HG02798 (cell line): Measurements from ENCODE around the gene ZNF182.
"Not testable (repeated sequence)": the region's sequence is repeated elsewhere in the genome, so short reads cannot be mapped to it uniquely, and the experiment has no call there.

Experiments
- ATAC-seq: cut with Tn5 transposase; IDR thresholded peaks from one replicate; pipeline ENCODE4 v1.9.1; 2021; ENCODE audit warnings: mild to moderate bottlenecking; ENCODE audit not compliant: unreplicated experiment, poor library complexity

Gene ZNF182

DNA sequence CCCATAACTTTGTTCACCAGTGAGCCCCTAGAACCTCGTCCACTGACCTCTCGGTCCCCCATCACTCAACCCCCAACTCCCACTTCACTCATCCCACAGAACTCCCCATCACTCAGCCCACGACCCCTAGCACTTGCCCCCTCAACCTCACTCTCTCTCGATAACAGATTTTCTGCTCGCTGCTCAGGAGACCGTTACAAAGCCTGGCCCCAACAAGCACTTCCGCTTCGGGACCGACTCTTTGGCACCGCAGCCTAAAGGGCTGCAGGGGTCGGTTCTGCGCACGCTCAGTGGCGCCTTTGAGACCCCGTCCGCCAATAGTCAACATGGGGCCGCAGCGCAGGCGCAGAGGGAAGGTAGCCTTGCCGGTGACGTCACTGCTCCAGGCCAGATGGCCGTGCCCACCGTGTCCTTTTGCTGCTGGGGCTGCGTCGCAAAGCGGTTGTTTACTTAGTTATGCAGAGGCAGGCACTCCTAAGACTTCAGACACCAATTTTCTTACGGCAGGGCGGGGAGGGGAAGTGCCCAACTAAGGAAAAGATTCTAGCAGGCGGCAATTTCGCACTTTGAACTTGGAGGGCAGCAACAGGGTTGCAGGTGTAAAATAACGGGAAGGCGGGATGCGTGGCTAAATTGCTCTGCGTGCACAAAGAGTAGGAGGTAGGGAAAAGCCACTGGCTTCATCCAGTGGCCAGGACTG, at the start of gene ZNF182:
TSS of gene ZNF182 (minus strand) at position 232 of the 700 bp plus-strand sequence. CDS start 1,380 bp downstream, outside the sequence.
- peak; percentile 98 for ATAC-seq

DNA sequence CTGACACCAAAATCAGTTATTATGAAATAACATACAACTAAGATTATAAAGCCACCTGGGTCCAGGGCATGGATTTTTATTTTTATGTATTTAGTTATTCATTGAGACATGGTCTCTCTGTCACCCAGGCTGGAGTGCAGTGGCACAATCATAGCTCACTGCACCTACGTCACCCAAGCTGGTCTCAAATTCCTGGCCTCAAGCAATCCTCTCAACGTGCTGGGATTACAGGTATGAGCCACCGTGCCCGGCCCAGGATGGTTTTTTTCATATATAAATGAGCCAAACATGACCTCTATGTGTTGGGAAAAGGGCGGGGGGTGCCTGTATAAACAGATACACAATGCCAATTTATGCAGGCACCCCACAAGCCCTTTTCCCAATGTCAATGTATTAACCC, 43.1 kb upstream of the ZNF182 start:
- no peak for ATAC-seq

DNA sequence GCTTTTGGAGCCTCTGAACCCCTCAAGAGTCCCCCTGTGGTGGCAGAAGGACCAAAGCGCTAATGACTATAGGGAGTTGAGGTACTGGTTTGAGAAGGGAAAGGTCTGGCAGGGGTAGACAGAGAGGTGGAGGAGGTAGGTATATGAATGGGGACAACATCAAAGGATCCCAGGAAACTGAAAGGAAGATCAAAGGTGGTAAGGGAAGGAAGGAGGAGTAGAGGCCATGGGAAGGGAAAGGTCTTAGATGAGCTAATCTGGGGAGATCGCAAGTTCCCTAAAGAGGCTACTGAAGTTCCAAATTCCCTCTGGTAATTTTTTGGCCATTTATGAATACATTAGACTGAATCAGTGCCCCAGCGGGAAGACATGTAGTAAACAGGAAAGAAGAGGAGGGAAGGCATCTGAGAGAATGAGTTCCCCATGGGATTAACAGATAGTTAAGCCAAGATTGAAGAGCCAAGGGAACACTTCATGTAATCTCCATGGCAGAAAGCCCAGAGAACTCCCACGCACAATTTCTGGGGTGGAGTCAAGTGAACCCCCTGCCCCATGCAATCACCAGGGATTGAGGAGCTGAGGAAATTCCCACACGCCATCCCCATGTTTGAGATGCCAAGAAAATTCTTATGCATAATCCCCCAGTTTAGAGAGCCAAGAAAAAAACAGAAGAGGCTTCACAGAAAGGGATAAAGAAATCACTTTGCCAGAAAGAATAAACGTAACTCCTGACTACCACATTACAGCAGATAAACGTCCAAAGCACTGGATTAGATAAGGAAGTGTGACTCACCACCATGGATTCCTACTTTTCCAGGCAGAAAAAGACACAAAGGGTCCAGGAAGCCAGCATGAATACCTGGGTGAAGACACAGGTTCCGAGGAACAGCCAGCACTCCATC, 41.9 kb upstream of the ZNF182 start:
- no peak for ATAC-seq

DNA sequence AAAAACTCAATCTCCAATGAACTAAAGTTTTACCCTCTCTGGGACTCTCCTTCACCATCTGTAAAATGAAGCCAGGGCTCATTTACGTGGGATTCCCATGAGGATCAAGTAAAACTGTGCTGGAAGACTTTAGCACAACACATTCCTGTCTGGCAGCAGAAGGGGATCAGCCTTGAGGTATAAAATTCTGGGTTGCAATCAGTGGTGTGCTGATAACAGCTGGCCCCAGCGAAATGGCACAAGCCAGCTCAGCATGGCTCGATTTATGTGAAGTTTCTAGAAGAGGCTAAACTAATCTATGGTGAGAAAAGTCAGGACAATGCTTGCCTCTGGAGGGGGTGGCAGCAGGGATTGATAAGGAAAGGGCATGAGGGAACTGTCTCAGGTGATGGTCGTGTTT, 39.3 kb upstream of the ZNF182 start:
- no peak for ATAC-seq

DNA sequence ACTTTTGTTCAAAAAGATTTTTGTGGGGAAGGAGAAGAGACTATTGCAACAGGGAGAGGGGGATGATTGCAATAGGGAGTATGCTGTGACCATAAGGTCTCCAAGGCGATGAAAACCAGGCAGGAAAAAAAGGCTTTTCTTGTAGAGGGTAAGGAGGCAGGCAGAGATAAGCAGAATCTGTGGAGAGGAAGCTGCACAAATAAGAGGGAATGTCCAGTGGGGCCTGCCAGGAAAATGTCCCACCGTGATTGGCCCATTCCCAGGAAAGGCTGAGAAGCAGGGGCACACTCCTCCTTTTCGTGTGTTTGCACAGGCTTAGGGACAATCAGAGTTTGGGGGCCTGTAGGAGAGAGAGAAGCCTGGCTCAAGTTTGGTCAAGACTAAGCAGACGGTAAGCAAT, 32.1 kb upstream of the ZNF182 start:
- no peak for ATAC-seq

DNA sequence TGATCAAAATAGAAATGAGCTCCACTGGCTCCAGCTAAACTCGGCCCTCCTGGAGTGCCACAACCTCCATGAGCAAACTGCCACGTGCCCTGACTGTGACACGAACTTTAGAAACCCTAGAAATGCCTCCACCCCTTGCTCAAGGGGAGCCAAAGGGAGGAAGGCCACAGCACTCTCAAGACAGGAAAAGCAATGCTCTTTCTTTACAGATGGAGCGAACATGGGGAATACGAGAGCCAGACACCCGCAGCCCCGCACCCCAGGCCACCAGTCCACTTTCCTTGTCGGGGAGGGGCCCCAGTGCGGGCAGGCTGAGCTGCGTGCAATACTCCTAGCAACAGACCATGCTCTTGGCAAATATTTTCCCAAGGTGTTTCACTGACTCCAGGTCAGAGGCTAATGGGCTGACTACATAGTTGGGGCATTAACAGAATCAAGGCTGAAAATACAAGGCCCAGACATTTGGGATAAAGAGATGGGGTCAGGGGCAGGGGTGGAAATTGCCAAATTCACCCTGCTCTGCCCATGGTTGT, 26.9 kb upstream of the ZNF182 start:
- ATAC-seq = not testable (repeated sequence)

DNA sequence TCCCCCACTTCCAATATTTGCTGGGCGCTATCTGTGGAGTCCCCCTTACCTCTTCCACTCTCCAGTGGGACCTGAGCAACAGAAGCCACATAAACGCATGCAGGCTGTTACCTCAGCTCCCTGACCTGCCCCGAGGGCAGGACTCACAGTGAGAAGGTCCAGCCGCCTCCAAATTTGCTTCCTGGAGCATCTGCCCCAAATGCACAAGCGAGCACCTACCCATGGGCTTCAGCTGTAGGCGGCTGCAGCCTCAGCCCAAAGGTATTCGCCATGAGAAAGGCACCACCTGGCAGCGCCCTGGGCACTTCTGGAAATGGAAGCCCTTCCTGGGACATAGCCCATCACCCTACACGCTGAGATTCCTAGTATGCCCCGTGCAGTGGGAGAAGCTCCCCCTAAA, 26.4 kb upstream of the ZNF182 start:
- no peak for ATAC-seq

DNA sequence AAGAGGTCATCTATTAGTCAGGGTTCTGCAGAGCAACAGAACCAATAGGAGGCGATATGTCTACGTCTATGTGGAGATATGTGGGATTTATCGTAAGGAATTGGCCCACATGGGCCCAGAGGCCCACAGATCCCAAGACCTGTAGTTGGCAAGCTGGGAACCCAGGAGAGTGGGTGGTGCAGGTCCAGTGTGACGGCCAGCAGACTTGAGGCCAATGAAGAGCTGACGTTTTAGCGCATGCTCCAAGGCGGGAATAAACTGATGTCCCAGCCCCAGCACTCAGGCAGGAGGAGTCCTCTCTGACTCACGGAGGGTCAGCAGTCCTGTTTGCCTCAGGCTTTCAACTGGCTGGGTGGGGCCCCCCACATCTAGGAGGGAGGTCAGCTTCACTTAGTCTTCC, 24.3 kb upstream of the ZNF182 start:
- ATAC-seq = no peak

DNA sequence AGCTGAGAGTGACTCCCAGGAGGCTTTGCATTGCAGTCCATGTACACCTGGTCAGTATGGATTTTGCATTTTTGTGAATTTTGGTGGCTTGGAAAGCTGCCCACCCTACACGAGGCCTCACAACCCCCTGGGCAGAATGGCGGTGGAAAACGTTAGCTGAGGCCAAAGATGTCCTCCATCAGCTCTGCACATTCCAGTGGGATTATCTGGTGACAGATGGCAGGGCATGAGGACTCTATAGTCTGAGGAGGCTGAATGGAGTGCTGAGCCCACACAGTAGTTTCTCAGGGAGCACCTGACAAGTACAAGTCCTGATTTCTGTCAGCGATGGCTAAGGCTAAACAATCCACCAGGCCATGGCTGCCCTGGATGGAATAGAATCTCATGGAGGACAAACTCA, 23.8 kb upstream of the ZNF182 start:
- not testable (repeated sequence) for ATAC-seq

DNA sequence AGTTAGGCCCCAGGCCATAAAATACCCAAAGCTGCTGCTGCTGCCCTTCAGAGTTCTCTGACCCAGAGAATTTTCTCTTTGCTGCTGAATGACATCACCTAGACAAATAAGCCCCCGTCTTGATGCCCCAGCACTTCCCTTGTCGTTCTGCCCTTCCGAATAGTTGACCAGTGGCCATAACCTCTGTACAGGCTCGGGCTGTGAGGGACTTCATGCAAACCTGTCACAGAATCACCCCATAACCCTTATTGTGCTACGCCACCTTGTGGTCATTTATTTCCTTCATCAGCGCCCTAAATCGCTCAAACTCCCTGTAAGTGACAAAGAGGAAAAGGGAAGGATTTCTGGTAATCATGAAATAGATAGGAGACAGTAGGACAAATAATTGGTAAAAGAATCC, 21.8 kb upstream of the ZNF182 start:
- peak; percentile 46 for ATAC-seq

DNA sequence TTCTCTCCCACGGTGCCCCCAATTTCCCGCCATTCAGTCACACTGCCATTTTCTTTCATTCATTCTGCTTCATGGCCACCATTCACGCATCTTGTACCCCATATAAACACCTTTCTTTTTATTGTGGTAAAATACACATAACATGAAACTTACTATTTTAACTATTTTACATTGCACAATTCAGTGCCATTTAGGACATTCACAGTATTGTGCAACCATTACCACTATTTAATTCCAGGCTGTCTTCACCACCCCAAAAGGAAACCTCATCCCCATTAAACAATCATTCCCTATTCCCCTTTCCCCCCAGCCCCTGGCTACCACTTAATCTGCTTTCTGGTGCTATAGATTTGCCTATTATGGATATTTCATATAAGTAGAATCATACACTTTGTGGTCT, 18.9 kb upstream of the ZNF182 start:
- ATAC-seq = no peak

DNA sequence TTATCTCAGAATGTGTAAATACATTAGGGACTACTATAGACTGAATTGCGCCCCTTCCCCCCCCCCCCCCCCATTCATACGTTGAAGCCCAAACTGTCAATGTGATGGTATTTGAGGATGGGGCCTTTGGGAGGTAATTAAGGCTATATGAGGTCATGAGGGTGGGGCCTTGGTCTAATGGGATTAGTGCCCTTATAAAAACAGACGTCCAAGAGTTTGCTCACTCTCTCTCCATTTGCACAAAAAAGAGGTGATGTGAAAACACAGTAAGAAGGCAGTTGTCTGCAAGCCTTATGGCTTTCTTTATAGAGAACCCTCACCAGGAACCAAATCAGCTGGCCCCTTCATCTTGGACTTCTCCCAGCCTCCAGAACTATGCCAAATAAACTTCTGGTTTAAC, 18.3 kb upstream of the ZNF182 start:
- no peak for ATAC-seq

DNA sequence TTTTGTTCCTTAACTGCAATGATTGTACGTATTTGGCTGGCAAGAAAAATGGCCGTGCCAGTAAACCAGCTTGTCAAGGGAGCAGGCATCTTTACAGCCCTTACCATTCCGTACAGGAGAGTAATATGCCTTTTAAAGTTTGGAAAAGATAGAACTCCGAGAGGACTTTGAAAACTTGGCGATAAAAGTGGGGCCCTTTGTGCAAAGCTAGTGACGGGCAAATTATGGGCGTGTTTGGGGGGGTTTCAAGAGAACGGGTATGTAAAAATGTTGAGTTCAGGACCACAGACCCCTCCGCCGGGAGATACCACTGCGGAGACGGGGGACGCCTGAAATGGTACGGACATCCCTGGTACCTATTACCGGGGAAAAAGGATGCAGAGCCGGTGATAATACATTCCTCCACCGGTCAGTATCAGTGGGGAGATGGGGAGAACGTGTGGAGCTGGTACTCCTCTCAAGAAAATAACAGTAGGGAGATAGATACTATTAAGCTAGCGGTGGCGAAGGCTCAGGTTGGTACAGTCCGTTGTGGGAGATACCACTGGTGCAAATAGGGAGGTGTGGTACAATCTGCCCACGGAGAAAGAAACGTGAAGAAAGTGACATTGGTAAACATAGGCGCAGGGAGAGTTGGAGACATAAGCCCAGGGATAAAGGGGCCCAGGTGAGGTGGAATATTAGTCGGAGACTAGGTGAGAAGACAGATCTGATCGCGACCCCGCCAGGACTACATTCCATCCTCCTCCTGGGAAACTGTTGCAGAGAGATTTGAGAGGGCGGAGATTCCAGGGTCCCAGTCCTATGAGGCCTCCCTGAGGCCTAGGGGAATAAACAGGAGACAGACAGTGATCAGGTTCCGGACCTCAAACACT, 17.5 kb upstream of the ZNF182 start:
- peak; percentile 67 for ATAC-seq

DNA sequence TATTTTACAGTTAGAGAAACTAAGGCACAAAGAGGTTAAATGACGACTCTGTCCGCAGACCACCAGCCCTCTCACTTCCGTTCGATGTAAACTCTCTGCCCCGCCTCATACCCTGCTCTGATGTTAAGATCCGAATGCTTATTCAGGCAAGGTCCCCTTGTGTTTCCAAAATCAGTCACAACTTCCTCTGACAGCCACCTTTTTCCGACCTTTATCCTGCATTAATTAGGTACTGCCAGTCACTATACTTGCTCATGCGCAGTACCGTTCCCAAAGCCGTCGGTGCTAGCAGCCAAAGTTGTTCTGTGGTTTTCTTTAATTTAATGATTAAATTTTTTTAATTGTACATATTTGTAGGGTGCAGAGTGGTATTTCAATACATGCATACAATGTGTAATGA, 16.7 kb upstream of the ZNF182 start:
- not testable (repeated sequence) for ATAC-seq

DNA sequence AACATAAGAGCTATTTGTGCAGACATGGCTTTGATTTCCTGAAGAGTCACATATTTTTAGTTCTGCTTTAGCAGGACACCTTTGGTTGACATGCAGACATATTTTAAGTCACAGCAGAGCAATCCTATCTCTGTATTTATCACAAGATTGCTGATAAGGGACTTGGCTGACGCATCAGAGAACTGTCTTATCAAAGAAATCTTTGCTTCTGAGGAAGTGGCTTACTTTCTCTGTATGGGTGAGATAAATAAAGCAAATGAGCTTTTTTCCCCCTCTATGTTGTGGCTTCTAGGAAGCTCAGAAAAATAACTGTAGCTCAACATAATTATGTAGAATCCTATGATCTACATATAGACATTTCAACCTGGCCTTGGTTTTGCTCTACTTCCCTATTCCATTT, 16.1 kb upstream of the ZNF182 start:
- not testable (repeated sequence) for ATAC-seq

DNA sequence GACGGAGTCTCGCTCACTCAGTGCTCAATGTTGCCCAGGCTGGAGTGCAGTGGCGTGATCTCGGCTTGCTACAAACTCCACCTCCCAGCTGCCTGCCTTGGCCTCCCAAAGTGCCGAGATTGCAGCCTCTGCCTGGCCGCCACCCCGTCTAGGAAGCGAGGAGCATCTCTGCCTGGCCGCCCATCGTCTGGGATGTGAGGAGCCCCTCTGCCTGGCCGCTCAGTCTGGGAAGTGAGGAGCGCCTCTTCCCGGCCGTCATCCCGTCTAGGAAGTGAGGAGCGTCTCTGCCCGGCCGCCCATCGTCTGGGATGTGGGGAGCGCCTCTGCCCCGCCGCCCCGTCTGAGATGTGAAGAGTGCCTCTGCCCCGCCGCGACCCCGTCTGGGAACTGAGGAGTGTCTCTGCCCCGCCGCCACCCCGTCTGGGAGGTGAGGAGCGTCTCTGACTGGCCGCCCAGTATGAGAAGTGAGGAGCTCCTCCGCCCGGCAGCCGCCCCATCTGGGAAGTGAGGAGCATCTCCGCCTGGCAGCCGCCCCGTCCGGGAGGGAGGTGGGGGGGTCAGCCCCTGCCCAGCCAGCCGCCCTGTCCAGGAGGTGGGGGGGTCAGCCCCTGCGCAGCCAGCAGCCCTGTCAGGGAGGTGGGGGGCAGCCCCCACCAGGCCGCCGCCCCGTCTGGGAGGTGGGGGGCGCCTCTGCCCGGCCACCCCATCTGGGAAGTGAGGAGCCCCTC, 13.0 kb upstream of the ZNF182 start:
- not testable (repeated sequence) for ATAC-seq

DNA sequence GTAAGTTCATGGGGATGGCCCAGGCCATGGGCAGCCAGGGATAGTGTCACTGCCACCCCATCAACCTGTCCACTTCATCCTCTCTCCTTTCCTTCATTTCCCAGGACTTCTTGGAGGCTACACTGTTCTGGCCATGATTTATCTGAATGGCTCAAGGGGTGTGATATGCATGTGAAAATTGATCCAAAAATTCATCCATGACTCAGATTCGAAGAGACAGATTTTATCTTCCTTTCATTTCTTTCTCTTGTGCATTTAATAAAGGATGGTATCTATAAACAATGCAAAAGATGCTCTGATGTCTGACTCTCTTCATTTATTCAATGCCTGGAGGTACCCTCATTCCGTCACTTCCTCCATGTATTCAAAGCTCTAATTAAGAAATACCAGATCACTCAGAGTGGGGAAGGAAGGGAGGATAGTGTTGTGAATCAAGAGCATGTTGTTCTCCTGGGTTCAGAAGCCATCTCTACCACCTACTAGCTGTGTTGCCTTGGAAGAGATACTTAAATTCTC, 5.7 kb upstream of the ZNF182 start:
- not testable (repeated sequence) for ATAC-seq

DNA sequence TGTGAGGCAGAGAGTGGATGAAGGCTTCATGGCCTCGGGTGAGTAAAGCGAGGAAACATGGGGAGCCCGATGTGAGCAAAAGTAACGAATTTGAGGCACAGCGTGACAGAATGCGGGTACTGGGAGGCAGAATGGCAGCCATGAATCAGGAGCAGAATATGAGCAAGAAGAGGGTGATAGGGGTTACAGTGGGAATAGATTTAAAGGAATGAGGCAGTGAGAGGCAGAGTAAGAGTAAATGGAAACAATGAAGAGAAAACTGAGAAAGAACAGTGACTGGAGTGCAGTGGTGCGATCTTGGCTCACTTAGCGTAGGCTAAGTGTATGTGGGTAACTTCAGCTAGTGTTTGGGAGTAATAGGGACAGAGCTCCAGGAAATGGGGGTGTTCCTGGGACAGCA, 2.9 kb upstream of the ZNF182 start, which contains the start of gene SPACA5:
TSS of gene SPACA5 (plus strand) at position 301 of the 400 bp plus-strand sequence. CDS start 815 bp downstream, outside the sequence.
- not testable (repeated sequence) for ATAC-seq

DNA sequence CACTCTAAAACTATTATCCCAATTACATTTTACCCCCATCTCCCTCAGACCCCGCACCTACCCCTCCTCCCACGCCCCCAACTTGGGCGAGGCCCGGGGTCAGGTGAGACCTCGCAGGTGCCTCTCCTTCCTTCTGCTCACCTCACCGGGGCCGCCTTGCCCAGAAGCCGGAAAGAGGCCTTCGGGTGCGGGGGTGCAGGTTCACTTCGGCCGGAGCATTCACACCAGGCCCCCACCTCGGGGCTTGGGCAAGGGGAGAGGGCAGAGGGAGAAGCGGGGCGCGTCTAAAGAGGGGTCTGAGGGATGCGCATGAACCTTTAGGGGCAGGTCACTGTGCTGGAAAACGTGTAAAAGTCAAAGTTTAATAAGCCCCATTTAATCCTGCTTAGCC, 427 bp downstream of the ZNF182 start:
- peak; percentile 30 for ATAC-seq
